Measurements from ENCODE around the gene MAP2.

Gene MAP2

DNA sequence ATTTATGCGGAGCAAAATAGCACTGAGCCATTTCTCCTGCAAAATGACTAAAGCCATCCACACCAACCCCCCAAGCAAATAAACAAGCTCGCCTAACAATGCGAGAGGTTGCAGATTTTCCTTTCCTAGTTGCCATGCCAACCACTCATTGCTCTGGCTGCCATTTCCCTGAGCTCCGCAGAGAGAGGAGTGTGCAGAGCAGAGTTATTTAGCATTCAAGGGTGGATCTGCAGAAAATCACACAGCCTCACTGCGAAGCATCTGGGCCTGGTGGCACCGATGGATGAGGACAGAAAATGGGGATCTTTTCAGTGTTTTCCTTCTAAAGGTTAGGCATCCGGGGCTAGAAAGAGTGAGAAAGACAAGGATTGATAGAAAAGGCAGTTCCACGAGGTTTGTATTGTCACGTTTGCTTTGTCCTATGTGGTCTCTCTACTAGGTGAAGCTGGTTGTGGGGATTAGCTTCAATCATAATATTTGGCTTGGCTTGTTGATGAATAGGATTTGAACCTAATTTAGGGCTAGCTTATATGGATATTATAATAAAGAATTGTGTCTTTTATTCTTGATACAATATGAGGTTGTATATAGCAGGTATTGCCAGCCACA, 237.5 kb downstream of the MAP2 start:
- no peak for DNase-seq (ENCODE audit: low read depth)

DNA sequence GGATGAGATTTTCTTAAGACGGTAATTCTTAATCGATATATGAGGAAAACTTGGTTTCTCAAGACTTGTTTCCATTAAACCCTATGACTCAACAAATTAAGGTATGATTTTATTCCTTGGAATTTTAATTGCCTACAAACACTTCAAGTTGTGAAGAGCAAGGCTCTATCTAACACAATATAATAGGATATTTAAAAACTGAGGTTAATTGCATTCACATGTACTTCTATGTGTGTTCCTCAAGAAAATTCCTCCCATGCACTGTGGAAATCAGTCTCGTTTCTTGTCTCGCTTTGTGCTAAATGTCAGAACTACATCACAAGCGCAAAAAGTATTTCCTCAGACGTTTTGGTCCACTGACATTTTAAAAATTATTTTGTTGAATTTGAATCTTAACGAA, 238.2 kb downstream of the MAP2 start:
- DNase-seq (ENCODE audit: low read depth) = no peak

DNA sequence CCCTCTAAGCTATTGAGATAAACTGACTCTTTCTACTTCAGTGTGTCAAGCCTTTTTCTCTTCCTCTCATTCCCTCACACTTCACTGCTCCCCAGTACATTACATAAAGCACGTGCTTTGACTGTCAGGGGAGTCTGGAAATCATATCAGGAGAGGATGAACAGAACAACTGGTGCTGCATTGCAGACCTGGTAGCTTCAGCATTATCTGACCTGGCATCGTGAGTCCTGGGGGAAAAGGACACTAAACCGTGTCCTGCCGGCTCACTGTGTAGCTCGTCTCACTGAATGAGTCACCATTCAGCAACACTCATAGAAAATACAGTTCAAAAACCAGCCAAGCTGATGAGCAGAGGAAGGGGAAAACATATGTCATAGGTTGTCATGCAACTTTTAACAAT, 239.3 kb downstream of the MAP2 start:
- no peak for DNase-seq (ENCODE audit: low read depth)

DNA sequence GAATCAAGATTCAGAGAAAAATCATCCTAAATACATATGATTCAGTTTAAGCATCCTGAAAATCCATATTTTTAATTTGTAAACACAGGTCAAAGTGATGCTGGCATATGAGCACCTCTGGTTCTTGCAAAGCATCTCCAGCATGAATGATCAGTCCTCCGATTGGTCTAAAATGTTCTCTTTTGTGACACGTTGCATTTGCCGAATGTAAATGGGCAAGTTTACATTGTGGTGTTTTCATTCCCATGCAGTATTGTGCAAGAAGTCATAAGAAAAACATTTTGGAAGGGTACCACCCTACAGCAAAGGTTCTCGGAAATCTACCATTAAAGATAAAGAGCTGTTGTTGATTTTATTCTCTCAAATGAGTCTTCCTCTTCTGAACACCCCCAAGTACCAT, 239.8 kb downstream of the MAP2 start:
- no peak for DNase-seq (ENCODE audit: low read depth)

DNA sequence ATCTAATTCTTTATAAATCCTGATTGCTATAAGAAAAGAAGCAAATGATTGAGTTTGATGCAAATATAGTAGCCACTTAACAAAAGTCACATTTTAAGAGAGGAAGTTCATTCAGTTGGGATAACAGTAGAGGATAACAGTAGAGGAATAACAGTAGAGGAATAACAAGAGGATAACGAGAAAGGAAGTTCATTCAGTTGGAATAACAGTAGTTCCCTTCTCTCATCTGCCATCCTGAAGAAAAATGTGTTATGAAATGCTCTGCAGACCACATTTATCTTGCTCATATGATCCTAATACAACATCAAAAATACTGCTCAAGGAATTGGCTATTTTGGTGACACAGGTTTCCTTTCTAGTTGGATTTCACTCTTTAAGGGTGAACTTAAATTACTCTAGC, 242.4 kb downstream of the MAP2 start:
- no peak for DNase-seq (ENCODE audit: low read depth)

DNA sequence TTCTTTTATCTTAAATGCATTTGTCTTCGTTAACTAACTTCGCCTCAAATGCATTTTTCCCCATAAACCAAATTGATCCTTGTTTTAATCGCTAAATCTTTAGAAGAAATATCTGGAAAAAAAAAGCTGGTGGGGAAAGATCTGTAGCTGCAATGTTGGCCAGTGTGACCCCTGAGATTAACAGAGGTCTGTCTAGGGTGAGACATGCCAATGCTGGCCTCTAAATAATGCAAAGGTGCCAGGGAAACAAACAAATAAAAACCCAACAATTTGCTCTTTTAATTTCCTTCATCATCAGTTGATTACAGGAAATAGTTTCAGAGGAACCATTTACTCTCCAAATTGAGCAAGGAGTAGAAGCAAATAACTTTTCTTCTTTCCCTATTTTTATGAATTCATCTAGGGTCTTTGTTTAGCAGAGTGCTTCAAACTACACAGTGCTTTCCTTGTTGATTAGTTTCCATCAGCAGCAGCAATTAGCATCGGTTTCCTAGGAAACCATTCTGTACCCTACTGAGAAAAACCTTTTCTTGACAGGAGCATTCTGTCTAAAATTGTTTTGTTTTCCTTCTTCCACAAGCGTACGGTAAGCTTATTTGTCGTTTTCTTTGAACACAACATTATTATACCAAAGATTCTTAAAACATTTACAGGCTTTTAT, 247.3 kb downstream of the MAP2 start:
- no peak for DNase-seq (ENCODE audit: low read depth)

DNA sequence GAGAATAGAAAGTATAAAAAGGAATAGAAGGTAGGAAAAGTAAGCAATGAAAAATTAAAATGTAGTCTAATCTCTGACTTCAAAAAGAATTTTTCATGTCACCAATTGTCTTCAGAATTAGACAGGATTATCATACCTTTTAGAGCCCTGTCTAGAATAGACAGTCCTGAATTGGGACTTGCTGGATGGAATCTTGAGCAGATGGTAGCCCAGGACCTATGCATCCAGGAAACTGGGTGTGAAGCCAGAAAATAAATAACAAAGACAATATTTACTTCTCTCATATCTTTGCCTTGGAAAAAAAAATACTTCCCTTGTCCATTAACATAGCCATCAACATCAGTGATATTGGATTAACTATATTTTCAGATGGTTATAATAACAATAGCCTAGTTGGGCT, 250.0 kb downstream of the MAP2 start:
- no peak for DNase-seq (ENCODE audit: low read depth)

DNA sequence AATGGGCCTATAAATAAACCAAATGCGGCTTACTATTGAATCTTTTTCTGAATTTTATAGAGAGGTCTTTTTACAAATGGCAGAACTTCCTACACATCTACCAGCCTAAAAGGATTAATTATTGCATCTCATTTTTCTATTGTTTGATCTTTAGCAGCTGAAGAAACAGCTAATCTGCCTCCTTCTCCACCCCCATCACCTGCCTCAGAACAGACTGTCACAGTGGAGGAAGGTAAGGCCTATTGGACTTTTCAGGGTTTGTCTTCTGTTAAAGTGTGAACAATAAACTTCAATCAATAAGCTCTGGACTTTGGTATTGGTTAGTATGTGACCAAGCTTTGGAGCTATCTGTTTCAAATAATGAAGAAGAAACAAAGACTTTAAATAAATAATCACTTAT, 256.7 kb downstream of the MAP2 start:
- no peak for DNase-seq (ENCODE audit: low read depth)

DNA sequence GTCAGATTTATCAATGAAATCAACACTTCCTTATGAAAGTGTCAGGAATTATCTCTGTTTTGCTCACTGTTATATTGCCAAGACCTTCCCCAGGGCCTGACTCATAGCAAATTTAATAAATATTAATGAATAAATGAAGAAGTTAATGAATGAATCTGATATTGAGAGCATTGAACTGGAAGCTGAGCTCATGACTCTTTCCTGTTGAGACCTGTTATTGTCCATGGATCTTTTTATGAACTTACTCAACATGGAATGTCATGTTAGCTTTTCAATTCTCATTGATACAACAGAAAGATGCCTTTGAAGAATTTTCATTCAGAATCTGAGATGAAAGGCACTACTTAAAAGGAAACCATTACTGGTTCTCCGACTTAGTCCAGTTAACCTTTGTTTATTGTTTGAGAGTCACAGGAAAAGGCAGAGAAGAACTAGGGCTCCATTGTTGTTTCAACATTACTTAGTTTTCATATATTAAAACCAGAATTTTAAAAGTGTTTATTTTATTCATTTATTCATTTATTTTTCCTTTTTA, 257.4 kb downstream of the MAP2 start:
- no peak for DNase-seq (ENCODE audit: low read depth)

DNA sequence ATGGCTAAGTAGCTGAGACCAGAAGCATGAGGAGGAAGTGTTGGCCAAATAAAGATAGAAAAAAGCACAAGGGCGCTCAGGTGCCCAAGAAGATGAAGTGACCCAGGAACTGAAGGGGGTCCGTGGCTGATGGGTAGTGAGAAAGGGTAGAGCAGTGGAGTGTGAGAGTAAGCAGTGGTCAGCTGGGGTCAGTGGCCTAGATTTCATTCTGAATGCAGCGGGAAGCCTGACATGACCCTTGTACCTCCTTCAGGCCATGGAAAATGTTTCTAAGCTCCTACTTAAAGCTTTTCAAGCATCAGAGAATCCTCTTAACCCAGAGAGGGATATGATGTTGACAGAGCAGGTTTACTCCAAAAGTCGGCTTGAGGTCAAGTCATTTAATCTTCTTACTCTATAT, 258.8 kb downstream of the MAP2 start:
- DNase-seq (ENCODE audit: low read depth) = no peak

DNA sequence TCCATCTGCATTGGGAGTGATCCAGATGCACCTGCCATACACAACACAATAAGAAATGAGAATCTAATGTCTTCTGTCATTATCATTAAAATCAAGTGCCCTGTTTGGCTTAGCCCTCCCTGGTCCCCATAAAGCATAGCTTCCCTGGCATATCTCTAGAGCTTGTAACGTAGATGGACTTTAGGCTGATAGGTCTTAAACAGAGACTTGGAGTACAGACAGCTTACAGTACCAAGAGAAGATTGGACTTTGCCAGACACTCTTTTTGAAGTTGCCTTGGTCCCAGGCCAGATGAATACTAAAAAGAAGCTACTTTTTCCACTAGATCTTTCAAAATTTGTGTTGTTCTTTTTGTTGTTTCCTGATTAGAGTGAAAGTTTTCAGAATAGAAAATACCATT, 261.5 kb downstream of the MAP2 start:
- DNase-seq (ENCODE audit: low read depth) = no peak

DNA sequence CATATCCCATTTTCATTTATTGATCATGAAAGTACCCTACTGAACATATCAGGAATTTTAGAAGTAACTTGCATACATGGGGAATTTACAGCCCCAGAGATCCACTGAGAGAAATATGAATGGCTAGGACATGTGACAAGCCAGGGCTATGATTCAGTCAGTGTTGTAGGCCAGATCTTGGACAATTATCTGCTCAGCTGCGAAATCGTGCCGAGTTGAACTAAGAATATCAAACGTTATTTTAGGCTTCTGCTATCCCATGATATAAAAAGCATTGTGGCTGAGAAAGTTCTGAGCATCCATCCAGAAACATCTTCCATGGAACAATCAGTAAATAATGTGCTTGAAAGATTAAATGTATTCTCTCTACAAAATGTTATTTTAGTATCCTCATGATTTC, 262.1 kb downstream of the MAP2 start:
- no peak for DNase-seq (ENCODE audit: low read depth)

DNA sequence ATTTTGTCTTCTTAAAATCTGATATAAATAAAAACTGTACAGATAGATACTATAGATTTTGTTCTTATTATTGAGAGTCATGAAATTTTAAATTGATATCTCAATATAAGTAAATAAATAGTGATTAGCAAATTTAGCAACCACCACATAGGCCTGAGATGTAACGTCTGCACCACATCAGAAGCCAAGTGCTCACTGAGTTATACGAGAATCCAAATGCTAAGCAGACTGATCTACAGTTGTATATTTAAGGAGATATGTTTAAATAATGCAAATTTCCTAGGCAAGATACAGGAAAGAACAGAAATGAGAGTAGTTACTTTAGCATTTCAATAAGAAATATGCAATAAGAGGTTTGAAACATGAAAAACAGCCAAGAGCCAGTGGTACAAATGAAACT, 262.6 kb downstream of the MAP2 start:
- no peak for DNase-seq (ENCODE audit: low read depth)

DNA sequence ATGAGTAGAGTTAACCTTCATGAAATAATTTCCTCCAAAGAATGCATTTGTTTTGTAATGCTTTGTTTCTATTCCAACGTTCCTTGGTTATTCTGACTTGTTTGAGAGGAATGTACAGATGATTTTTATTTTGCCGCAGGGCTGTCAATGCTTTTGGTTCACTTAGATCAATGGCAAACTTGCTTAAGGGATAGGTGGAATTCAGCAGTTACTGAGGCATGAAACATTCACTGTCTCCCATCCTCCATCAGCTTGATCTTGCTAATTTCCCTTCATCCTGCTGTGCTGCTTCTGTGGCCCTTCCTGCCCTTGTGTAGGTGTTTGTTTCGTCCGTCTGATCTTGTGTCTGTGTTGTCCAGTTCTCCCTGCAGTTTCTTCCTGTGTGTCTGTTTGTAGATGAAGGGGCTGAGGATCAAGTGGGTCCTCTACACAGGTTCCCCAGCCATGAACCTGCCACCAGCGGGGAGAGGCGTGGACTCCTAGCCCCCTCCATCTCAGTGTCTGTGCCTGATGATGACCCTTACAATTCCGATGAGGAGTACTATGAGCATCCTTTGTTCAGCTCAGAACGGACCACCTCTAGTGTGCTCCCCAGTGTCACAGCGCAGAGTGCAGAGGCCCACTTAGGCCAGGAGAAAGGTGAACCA, 263.6 kb downstream of the MAP2 start:
- DNase-seq (ENCODE audit: low read depth) = no peak

DNA sequence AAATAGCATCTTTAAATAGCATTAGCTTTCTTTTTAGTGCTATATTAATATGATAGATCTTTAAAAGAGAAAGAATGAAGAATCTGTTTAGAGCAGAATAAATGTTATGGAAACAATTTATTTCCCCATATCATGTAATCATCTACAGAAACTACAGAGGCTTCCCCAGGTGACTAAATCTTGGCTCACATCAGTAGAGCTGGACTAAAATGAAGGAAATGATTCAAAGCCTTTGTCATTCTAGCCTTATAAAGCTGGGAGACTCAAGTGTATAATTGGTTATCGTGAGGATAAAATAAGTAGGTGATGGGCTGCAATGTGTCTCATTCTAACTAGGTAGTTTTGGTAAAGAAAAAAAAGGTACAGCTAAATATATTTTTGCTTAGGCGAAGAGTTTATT, 264.5 kb downstream of the MAP2 start:
- no peak for DNase-seq (ENCODE audit: low read depth)

DNA sequence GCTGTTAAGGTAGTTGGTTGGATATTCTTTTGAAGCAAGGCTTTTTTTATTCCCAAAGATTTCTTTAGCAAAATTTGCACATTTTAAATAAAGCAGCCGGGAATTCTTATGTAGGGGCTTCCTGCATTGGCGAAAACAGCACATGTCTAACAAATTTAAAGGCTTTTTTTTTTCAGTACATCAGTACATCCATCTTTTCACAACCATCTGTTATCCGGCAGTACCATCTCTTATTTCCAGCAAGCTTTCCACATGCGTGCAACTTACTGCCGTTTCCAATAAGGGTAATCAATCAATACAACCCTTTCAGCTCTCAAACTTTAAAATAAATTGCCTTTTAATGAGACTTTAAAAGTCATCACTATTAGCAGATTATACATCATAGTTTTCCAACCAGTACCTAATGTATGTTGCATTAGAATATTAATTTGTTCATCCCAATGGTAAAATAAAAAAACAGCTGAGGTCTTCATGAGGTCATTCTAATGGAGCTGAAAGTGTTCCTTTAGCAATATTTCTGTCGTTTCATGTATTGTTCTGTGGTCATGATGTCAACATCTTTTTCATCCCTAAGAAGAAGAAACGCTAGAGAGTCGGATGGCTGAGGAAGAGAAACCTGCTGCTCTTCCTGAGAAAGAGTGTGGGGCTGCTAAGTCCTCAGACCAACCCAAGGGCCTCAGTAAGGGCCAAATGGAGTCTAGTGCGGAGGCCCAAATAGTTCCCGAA, 266.3 kb downstream of the MAP2 start:
- no peak for DNase-seq (ENCODE audit: low read depth)

DNA sequence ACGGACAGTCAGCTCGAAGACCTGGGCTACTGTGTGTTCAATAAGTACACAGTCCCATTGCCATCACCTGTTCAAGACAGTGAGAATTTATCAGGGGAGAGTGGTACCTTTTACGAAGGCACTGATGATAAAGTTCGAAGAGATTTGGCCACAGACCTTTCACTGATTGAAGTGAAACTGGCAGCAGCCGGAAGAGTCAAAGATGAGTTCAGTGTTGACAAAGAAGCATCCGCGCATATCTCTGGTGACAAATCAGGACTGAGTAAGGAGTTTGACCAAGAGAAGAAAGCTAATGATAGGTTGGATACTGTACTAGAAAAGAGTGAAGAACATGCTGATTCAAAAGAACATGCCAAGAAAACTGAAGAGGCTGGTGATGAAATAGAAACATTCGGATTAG, 270.9 kb downstream of the MAP2 start:
- no peak for DNase-seq (ENCODE audit: low read depth)

DNA sequence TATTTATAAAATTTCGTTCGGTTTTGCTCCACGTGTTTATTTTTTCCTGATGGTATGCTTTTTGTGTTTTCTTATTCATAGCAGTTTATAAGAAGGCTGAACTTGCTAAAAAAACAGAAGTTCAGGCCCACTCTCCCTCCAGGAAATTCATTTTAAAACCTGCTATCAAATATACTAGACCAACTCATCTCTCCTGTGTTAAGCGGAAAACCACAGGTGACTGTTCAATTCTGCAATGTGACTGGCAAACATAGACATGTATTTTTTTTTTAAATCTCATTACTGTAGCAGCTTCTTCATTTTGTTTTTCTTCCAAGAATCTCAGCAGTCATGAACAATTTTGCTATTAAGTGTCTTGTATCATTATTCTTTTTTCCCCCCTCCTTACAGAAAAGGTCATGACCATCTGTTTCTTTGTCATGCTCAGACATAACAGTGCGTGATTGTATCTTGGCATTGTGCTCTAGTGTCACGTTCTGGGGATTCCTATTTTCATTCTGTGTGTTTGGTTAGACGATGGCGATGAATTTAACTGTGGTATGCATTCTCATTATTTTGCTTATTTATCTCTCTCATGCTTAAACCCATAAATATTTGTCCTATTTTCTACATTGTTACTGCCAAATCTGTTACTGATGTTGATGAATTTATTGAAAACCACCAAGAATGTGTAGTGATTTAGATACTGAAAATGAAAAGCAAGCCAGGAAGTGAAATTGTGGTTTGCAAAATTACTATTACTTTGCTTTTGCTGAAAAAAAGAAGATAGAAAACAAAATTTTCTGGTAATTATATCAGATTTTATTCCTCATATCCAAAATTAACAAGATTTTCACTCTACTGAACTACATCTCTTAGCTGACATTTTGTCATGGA, 273.2 kb downstream of the MAP2 start:
- DNase-seq (ENCODE audit: low read depth) = no peak

DNA sequence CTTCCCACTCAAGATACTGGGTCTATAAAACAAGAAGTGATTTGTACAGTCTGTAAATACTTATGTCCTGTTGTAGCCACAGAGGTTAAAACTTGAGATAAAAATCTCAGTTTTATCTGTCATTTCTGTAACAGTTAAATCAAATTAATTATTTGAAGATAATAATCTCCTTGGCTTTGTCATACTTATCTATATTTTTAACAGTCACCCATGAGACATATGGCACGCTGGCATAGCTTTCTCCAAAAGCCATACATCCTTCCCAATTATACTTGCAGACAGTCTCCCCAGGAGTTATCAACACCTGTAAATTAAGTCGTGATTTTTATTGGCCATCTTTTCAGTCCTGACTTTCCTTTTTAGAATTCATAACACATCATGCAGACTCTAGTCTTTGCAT, 278.9 kb downstream of the MAP2 start:
- no peak for DNase-seq (ENCODE audit: low read depth)

DNA sequence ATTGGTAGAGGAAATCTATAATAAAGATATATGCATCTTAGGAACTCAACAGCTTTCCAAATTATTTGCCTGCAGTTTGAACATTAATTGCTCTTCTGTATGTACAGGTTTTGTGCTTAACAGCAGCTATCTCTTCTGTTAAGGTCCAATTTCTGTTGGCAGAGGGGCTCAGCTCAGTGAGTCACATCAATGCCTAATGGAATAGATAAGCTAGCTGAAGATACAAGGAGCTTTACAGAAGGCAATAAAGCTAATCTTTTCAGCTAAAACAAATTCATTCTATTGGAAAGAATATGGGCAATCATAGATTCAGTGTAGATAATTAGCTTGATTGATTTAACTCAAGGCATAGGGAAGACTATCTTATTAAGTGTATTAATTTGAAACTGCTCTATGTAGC, 289.4 kb downstream of the MAP2 start:
- no peak for DNase-seq (ENCODE audit: low read depth)

DNA sequence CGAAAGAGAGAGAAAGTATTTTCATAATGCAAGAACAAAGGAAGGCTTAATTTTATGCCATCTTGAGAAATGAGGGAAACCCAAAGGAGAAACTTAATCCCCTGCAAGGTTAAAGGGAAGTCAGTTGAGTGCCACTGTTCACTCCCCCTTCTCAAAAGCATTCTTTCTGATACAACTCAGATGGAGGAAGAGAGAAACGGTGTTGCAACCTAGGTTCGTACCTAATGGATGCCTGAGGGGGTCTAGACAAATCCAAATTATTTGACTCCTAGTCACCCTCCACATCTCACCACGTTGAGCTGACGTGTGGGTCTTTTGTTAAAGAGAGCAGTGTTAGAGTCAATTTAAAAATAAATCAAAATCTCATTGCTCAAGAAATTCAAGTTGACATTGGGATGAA, 295.2 kb downstream of the MAP2 start:
- no peak for DNase-seq (ENCODE audit: low read depth)

DNA sequence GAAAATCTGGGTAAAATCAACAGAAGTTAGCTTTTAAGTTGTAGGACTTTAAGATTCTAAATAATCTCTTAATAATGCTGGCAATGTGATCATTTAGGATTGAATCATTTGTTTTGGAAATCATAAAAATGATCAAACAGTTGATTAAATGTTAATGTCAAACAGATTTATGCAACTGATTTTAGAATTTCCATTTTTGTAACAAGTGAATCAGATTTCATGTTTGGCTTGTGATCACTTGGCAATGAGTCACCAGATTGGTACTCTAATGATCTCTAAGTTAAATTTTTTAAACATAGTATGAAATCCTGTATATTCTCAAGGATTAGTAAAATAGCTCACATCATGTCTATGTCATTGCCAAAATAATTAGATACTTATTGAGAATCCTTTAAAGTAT, 297.6 kb downstream of the MAP2 start:
- DNase-seq (ENCODE audit: low read depth) = no peak

All from stromal cell of bone marrow (primary cell).